HG02852 (cell line): ENCODE measurements around the gene RBCK1.
"Not testable (repeated sequence)": the region's sequence is repeated elsewhere in the genome, so short reads cannot be mapped to it uniquely, and the experiment has no call there.

Source experiments
- ATAC-seq: cut with Tn5 transposase; IDR thresholded peaks from one replicate; pipeline ENCODE4 v1.9.1; 2021; ENCODE audit warnings: mild to moderate bottlenecking, moderate library complexity; ENCODE audit not compliant: unreplicated experiment

RBCK1 gene

GRCh38 chr20:467755-468154 lies 59.7 kb downstream of the RBCK1 start:
- no peak for ATAC-seq

- no peak for ATAC-seq
Observed at GRCh38 chr20:469746-470490, 61.8 kb downstream of the RBCK1 start.

GRCh38 chr20:472137-472846 lies 64.2 kb downstream of the RBCK1 start:
- ATAC-seq = no peak

- ATAC-seq = no peak
Observed at GRCh38 chr20:472889-473292, 64.8 kb downstream of the RBCK1 start.

- ATAC-seq = no peak
Observed at GRCh38 chr20:474581-474980, 66.5 kb downstream of the RBCK1 start.

GRCh38 chr20:475463-476357 lies 67.6 kb downstream of the RBCK1 start:
- no peak for ATAC-seq

- not testable (repeated sequence) for ATAC-seq
Observed at GRCh38 chr20:476561-477249, 68.6 kb downstream of the RBCK1 start.

- ATAC-seq = no peak
Observed at GRCh38 chr20:478010-478948, 70.2 kb downstream of the RBCK1 start.

- ATAC-seq = no peak
Observed at GRCh38 chr20:478949-479429, 70.9 kb downstream of the RBCK1 start.

- no peak for ATAC-seq
Observed at GRCh38 chr20:479487-479886, 71.4 kb downstream of the RBCK1 start.

- ATAC-seq = no peak
Observed at GRCh38 chr20:480044-480443, 71.9 kb downstream of the RBCK1 start.

- ATAC-seq = no peak
Observed at GRCh38 chr20:481167-481566, 73.1 kb downstream of the RBCK1 start.
